HCT116 (cell line): ENCODE data around the gene AMMECR1. TPM values are rescaled to one million over a fixed set of nuclear protein-coding genes. Genes with fewer than 3 reads are reported as not detected.

Source experiments
- ATAC-seq: fragments of 200-7000 bp; cut with Tn5 transposase; 2 replicates; pipeline ENCODE4 v1.9.1; 2020; ENCODE audit warnings: mild to moderate bottlenecking, moderate library complexity
- BruUV-seq: library from RNA; stranded (reverse); fragments of 400-500 nt; replicated peaks from 2 replicates; lab custom pipeline; 2021; lab: Mats Ljungman, UMichigan
- CTCF ChIA-PET: fragments of 300-600 bp; sonication (Branson Sonifier 250); formaldehyde crosslinking; loops from one replicate; lab custom pipeline; 2021; ENCODE audit warnings: antibody characterized with exemption; lab: Charles Lee
- POLR2A ChIA-PET: fragments of 300-600, 350-600 bp; sonication (Branson Sonifier 250); formaldehyde crosslinking; loops from one replicate; lab custom pipeline; 2021; ENCODE audit warnings: antibody characterized with exemption; lab: Charles Lee
- RAD21 ChIA-PET, 2 experiments: fragments of 300-600 bp; sonication (Branson Sonifier 250); formaldehyde crosslinking; loops; one replicate each; lab custom pipeline; 2023; ENCODE audit warnings: low total read pairs in 2 of 2; ENCODE audit not compliant: uncharacterized antibody in 2 of 2, unreplicated experiment in 2 of 2, low non-redundant PET in 1 of 2; lab: Charles Lee
- DNase-seq: peaks from one replicate; pipeline ENCODE4 v3.0.0-alpha.2; 2010; ENCODE audit warnings: low read depth, low spot score
- H2AFZ ChIP-seq: fragments of 200-600 bp; shearing (Covaris generic), sonication (generic); 2 replicates; pipeline ENCODE4 v1.6.1; 2017; ENCODE audit warnings: low read depth, mixed run types, mixed read lengths, antibody characterized with exemption, low read length; ENCODE audit not compliant: poor library complexity, severe bottlenecking
- H3K27ac ChIP-seq: 2 replicates; pipeline ENCODE4 v1.5.1; 2012; ENCODE audit warnings: low read depth, low read length
- H3K27me3 ChIP-seq: fragments of 200-600 bp; sonication (generic); 2 replicates; pipeline ENCODE4 v1.6.1; 2016; ENCODE audit warnings: mixed run types, low read length, mixed read lengths; ENCODE audit not compliant: insufficient read depth
- H3K36me3 ChIP-seq, 2 experiments: fragments of 200-500 bp in 1 of 2; fragments of 200-600 bp in 1 of 2; sonication (Bioruptor generic) in 1 of 2; sonication (generic) in 1 of 2; 2 replicates each; pipeline versions ENCODE4 v1.5.1 to v1.6.1; 2014 to 2016; ENCODE audit warnings: low read length in 2 of 2, inconsistent platforms in 1 of 2, mixed read lengths in 1 of 2, mixed run types in 1 of 2; ENCODE audit not compliant: insufficient read depth in 2 of 2, control insufficient read depth in 1 of 2
- H3K4me1 ChIP-seq, 2 experiments: fragments of 200-600 bp in 1 of 2; sonication (generic) in 1 of 2; 2 replicates each; pipeline versions ENCODE4 v1.5.1 to v1.6.1; 2012 to 2017; ENCODE audit warnings: low read length in 2 of 2, inconsistent platforms in 1 of 2, mild to moderate bottlenecking in 1 of 2, mixed read lengths in 1 of 2, mixed run types in 1 of 2, moderate library complexity in 1 of 2; ENCODE audit not compliant: insufficient read depth in 2 of 2, control insufficient read depth in 1 of 2
- H3K4me2 ChIP-seq: fragments of 200-600 bp; sonication (generic); 2 replicates; pipeline ENCODE4 v1.6.1; 2017; ENCODE audit warnings: mixed run types, low read length, mixed read lengths
- H3K4me3 ChIP-seq, 2 experiments: fragments of 200-600 bp in 1 of 2; sonication (generic) in 1 of 2; replicated peaks in 1 of 2; 2 replicates each; pipeline ENCODE4 v1.5.1; 2011 to 2016; ENCODE audit warnings: low read length in 2 of 2, control low read depth in 1 of 2, low read depth in 1 of 2, mild to moderate bottlenecking in 1 of 2, mixed read lengths in 1 of 2, mixed run types in 1 of 2
- H3K79me2 ChIP-seq: fragments of 200-600 bp; sonication (generic); 2 replicates; pipeline ENCODE4 v1.6.1; 2017; ENCODE audit warnings: mild to moderate bottlenecking, mixed run types, low read length, moderate library complexity, mixed read lengths; ENCODE audit not compliant: insufficient read depth
- H3K9ac ChIP-seq: fragments of 200-600 bp; sonication (generic); 2 replicates; pipeline ENCODE4 v1.6.1; 2016; ENCODE audit warnings: low read length, mixed read lengths
- H3K9me2 ChIP-seq: fragments of 200-600 bp; sonication (generic), shearing (Covaris generic); 2 replicates; pipeline ENCODE4 v1.6.1; 2017; ENCODE audit warnings: mixed run types, mild to moderate bottlenecking, moderate library complexity; ENCODE audit not compliant: insufficient read depth
- H3K9me3 ChIP-seq, 2 experiments: fragments of 200-500 bp in 1 of 2; fragments of 200-600 bp in 1 of 2; sonication (Bioruptor generic) in 1 of 2; sonication (generic) in 1 of 2; 2 replicates each; pipeline ENCODE4 v1.6.1; 2014 to 2017; ENCODE audit warnings: low read length in 2 of 2, mixed read lengths in 2 of 2, inconsistent platforms in 1 of 2, low read depth in 1 of 2, mild to moderate bottlenecking in 1 of 2, mixed run types in 1 of 2, moderate library complexity in 1 of 2; ENCODE audit not compliant: control insufficient read depth in 1 of 2, insufficient read depth in 1 of 2
- H4K20me1 ChIP-seq: fragments of 200-600 bp; sonication (generic), shearing (Covaris generic); 2 replicates; pipeline ENCODE4 v1.6.1; 2017; ENCODE audit warnings: mixed run types, mild to moderate bottlenecking, moderate library complexity; ENCODE audit not compliant: insufficient read depth
- CBX3 ChIP-seq: IDR thresholded peaks from 2 replicates; pipeline ENCODE4 v1.6.1; 2012; ENCODE audit warnings: low read depth
- CEBPB ChIP-seq: IDR thresholded peaks from 2 replicates; pipeline ENCODE4 v1.6.1; 2012; ENCODE audit warnings: low read depth
- CTCF ChIP-seq, 3 experiments: fragments of 200-600 bp in 1 of 3; sonication (generic) in 1 of 3; IDR thresholded peaks in 2 of 3; conservative IDR thresholded peaks in 1 of 3; 2 replicates each; pipeline ENCODE4 v1.5.1; 2012 to 2017; ENCODE audit warnings: low read depth in 2 of 3, low read length in 2 of 3, antibody characterized with exemption in 1 of 3, borderline replicate concordance in 1 of 3, control low read depth in 1 of 3, mild to moderate bottlenecking in 1 of 3, mixed read lengths in 1 of 3, mixed run types in 1 of 3, moderate library complexity in 1 of 3; ENCODE audit not compliant: insufficient read depth in 1 of 3
- EGR1 ChIP-seq: IDR thresholded peaks from 2 replicates; pipeline ENCODE4 v1.6.1; 2012; ENCODE audit warnings: low read depth
- EZH2 ChIP-seq: fragments of 200-600 bp; sonication (generic); IDR thresholded peaks from 2 replicates; pipeline ENCODE4 v1.6.1; 2017; ENCODE audit warnings: antibody characterized with exemption, mixed run types
- EZH2phosphoT487 ChIP-seq: fragments of 200-600 bp; IDR thresholded peaks from 2 replicates; pipeline ENCODE4 v1.6.1; 2018; ENCODE audit warnings: antibody characterized with exemption, borderline replicate concordance
- FOSL1 ChIP-seq: IDR thresholded peaks from 2 replicates; pipeline ENCODE4 v1.6.1; 2012; ENCODE audit warnings: low read depth
- JUND ChIP-seq: IDR thresholded peaks from 2 replicates; pipeline ENCODE4 v1.6.1; 2012
- POLR2A ChIP-seq: IDR thresholded peaks from 2 replicates; pipeline ENCODE4 v1.7.0; 2011; ENCODE audit warnings: borderline replicate concordance; ENCODE audit not compliant: insufficient read depth, insufficient read length; ENCODE audit errors: extremely low read depth
- POLR2AphosphoS5 ChIP-seq: IDR thresholded peaks from 2 replicates; pipeline ENCODE4 v1.6.1; 2011; ENCODE audit warnings: mild to moderate bottlenecking, low read depth, low read length, moderate library complexity
- RAD21 ChIP-seq: IDR thresholded peaks from 2 replicates; pipeline ENCODE4 v1.6.1; 2012; ENCODE audit warnings: low read depth, mild to moderate bottlenecking
- SIN3A ChIP-seq: IDR thresholded peaks from 2 replicates; pipeline ENCODE4 v1.6.1; 2012; ENCODE audit warnings: low read depth
- SRF ChIP-seq: IDR thresholded peaks from 2 replicates; pipeline ENCODE4 v1.6.1; 2012; ENCODE audit warnings: low read depth
- ZFX ChIP-seq: fragments of 450-650 bp; IDR thresholded peaks from 2 replicates; pipeline ENCODE4 v1.6.1; 2017
- ZNF274 ChIP-seq: fragments of 200-500 bp; sonication (Bioruptor generic); IDR thresholded peaks from 2 replicates; pipeline ENCODE4 v1.6.1; 2014; ENCODE audit warnings: mild to moderate bottlenecking, low read depth, low read length, inconsistent platforms
- intact Hi-C: fragments of 100-400 bp; cut with micrococcal nuclease; formaldehyde crosslinking; loops from 2 replicates; pipeline ENCODE4 v1.10.0; 2022
- total RNA-seq: library from RNA; stranded (reverse); gene quantifications from one replicate; pipeline ENCODE4 v1.2.1, GENCODE V29; 2021; ENCODE audit not compliant: unreplicated experiment
- TF ChIP-seq, protein P1 (sequence below): IDR thresholded peaks from 2 replicates; pipeline ENCODE4 v1.6.1; 2011; ENCODE audit warnings: mild to moderate bottlenecking, low read length, moderate library complexity; ENCODE audit not compliant: insufficient replicate concordance; ENCODE audit errors: extremely low read depth
- TF ChIP-seq, protein P2 (sequence below): IDR thresholded peaks from 2 replicates; pipeline ENCODE4 v1.6.1; 2012

The AMMECR1 gene
- total RNA-seq, 1 experiment from 2014 or later: 9.2 TPM

GRCh38 chrX:110170029-110170428, 147.9 kb downstream of the AMMECR1 start:
- H2AFZ ChIP-seq: no peak overlapping the region
- H3K9me3 ChIP-seq: no peaks in the 10 kb centered on the region
- TF ChIP-seq CEBPB (no peak), FOSL1 (no peak), EZH2 (no peak), JUND (no peak), POLR2A (no peak), CTCF (IDR thresholded peaks at IDR 0.05 in 2 of 3, conservative IDR thresholded peaks at IDR 0.05 in 1 of 3; ENCODE audit: borderline replicate concordance in 1 of 3, insufficient read depth in 1 of 3, low read depth in 2 of 3, low read length in 2 of 3) (no peak), SRF (no peak), EGR1 (no peak)
- intact Hi-C loops: no loop called here
- no peak overlapping the region for H3K4me2 ChIP-seq
- H4K20me1 ChIP-seq: no peaks in the 10 kb centered on the region
- no peak for ATAC-seq
- H3K4me1 ChIP-seq: peaks cover 2 to 18% of the 10 kb centered on the region in 2 experiments; a peak in 1 of 4 replicates
- no peak overlapping the region for H3K9ac ChIP-seq
- H3K4me3 ChIP-seq: no peak overlapping the region
- H3K27ac ChIP-seq: no peak overlapping the region
- ChIA-PET CTCF (no interaction called here), RAD21 (no interaction called here), POLR2A (no interaction called here)
- no TSS peak for BruUV-seq
- H3K27me3 ChIP-seq: no peaks in the 10 kb centered on the region
- no peaks in the 10 kb centered on the region for H3K79me2 ChIP-seq
- no peaks in the 10 kb centered on the region for H3K9me2 ChIP-seq
- no peak for DNase-seq
- no peaks in the 10 kb centered on the region for H3K36me3 ChIP-seq

DNA sequence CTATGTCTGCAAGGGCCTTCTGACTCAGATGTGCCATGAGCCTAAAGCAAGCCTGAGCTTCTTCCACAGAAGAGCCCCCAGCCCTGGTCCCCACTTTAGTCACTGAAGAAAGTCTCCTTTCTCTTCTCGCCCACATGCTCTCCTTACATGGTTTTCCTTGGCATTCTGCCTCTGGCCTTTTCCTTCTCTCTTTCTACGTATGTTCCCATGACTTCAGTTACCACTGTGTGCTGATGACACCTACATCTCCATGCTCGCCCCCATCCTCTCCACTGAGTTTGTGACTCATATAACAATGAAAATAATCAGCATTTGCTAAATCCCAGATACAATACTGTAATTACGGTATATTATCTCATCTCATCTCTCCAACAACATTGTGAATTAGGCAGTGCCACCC, 149.3 kb downstream of the AMMECR1 start:
- H3K27ac ChIP-seq: no peak overlapping the region
- peaks cover 0 to 13% of the 10 kb centered on the region in 2 experiments; a peak in 1 of 4 replicates for H3K4me1 ChIP-seq
- H3K9me2 ChIP-seq: no peaks in the 10 kb centered on the region
- ATAC-seq: no peak
- intact Hi-C loops: no loop called here
- ChIA-PET POLR2A (no interaction called here), CTCF (interaction anchor here (0.7 to 1.7 kb wide), 6 partner anchors 10 to 239 kb away, joined by 3 to 8 read pairs (median 4); no protein-coding TSS in a partner anchor), RAD21 (no interaction called here)
- TF ChIP-seq CEBPB (no peak), SRF (no peak), EZH2phosphoT487 (no peak), ZNF274 (no peak), POLR2AphosphoS5 (no peak), SIN3A (no peak), RAD21 (no peak), ZFX (no peak), CBX3 (no peak), FOSL1 (no peak)
- TF ChIP-seq, protein P1, sequence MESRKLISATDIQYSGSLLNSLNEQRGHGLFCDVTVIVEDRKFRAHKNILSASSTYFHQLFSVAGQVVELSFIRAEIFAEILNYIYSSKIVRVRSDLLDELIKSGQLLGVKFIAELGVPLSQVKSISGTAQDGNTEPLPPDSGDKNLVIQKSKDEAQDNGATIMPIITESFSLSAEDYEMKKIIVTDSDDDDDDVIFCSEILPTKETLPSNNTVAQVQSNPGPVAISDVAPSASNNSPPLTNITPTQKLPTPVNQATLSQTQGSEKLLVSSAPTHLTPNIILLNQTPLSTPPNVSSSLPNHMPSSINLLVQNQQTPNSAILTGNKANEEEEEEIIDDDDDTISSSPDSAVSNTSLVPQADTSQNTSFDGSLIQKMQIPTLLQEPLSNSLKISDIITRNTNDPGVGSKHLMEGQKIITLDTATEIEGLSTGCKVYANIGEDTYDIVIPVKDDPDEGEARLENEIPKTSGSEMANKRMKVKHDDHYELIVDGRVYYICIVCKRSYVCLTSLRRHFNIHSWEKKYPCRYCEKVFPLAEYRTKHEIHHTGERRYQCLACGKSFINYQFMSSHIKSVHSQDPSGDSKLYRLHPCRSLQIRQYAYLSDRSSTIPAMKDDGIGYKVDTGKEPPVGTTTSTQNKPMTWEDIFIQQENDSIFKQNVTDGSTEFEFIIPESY: no peak
- TF ChIP-seq, protein P2, sequence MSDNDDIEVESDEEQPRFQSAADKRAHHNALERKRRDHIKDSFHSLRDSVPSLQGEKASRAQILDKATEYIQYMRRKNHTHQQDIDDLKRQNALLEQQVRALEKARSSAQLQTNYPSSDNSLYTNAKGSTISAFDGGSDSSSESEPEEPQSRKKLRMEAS: no peak
- DNase-seq: no peak
- BruUV-seq: no TSS peak
- no peak overlapping the region for H3K4me3 ChIP-seq
- H3K36me3 ChIP-seq: no peaks in the 10 kb centered on the region
- no peaks in the 10 kb centered on the region for H4K20me1 ChIP-seq
- H3K79me2 ChIP-seq: no peaks in the 10 kb centered on the region
- H3K27me3 ChIP-seq: no peaks in the 10 kb centered on the region
- H3K9ac ChIP-seq: no peak overlapping the region
- H3K9me3 ChIP-seq: no peaks in the 10 kb centered on the region
- no peak overlapping the region for H2AFZ ChIP-seq
- H3K4me2 ChIP-seq: no peak overlapping the region
